Gastroesophageal sphincter (tissue), 3 donors: ENCODE data around the gene SLC5A4.
"Not testable (repeated sequence)": the region's sequence is repeated elsewhere in the genome, so short reads cannot be mapped to it uniquely, and the experiment has no call there.

Experiments used
- CTCF ChIP-seq, 4 experiments: fragments of 200-600 bp in 2 of 4; fragments of 450-650 bp in 2 of 4; sonication (generic) in 1 of 4; IDR thresholded peaks; one replicate each; pipeline ENCODE4 v1.5.1; 2017 to 2019; ENCODE audit warnings: antibody characterized with exemption in 4 of 4, mild to moderate bottlenecking in 2 of 4, moderate library complexity in 2 of 4
- POLR2A ChIP-seq, 2 donors: fragments of 450-650 bp; IDR thresholded peaks; one replicate each; pipeline ENCODE4 v1.6.1; 2017; ENCODE audit warnings: antibody characterized with exemption in 2 of 2, mild to moderate bottlenecking in 2 of 2, moderate library complexity in 1 of 2

GRCh38 chr22:32263678-32264077 lies 8.5 kb upstream of the SLC5A4 start:
- TF ChIP-seq POLR2A, CTCF (IDR thresholded peaks at IDR 0.05): not testable (repeated sequence)
